HepG2 (cell line): Measurements from ENCODE around the gene ACAT2. TPM values are rescaled to one million over a fixed set of nuclear protein-coding genes. Genes with fewer than 3 reads are reported as not detected.
A peak's percentile ranks its signal among the peaks of the same experiment; 100 is the strongest.

Experiments
- ATAC-seq: fragments of 200-7000 bp; cut with Tn5 transposase; 3 replicates; pipeline ENCODE4 v1.9.1; 2020; ENCODE audit warnings: mild to moderate bottlenecking, moderate library complexity
- Bru-seq: library from RNA; stranded (reverse); fragments of 400-500 nt; gene quantifications from one replicate; lab custom pipeline; 2021; lab: Mats Ljungman, UMichigan
- BruChase-seq, 2 experiments: library from RNA; stranded (reverse); fragments of 400-500 nt; gene quantifications; one replicate each; lab custom pipeline; 2021; lab: Mats Ljungman, UMichigan
- BruUV-seq: library from RNA; stranded (reverse); fragments of 400-500 nt; replicated peaks from 2 replicates; lab custom pipeline; 2021; lab: Mats Ljungman, UMichigan
- CTCF ChIA-PET: fragments of 300-600 bp; formaldehyde crosslinking; extraction: SDS; loops from one replicate; lab custom pipeline; 2021; ENCODE audit warnings: low total read pairs, inconsistent platforms, low intra/inter-chr PET ratio; lab: Yijun Ruan, JAX
- POLR2A ChIA-PET: fragments of 350-600 bp; sonication (Branson Sonifier 250); formaldehyde crosslinking; loops from one replicate; lab custom pipeline; 2020; ENCODE audit warnings: antibody characterized with exemption, inconsistent platforms; lab: Yijun Ruan, JAX
- DNase-seq: peaks from one replicate; pipeline ENCODE4 v3.0.0-alpha.2; 2015; ENCODE audit warnings: low spot score
- FAIRE-seq: peaks from 3 replicates; lab custom pipeline; 2011; peaks lifted over from hg19 to GRCh38; lab: Jason Lieb, UNC
- H2AFZ ChIP-seq: one replicate; pipeline ENCODE4 v1.6.1; 2011; ENCODE audit warnings: low read length, inconsistent platforms
- H3K27ac ChIP-seq: fragments of 300-600 bp; 3 replicates; pipeline ENCODE4 v1.8.0; 2011; ENCODE audit warnings: mixed run types, mild to moderate bottlenecking, mixed read lengths, low read length, inconsistent platforms; ENCODE audit not compliant: insufficient read depth; ENCODE audit errors: extremely low read length
- H3K27me3 ChIP-seq, 2 experiments: fragments of 200-600 bp in 1 of 2; 2 replicates in 1 of 2; 3 replicates in 1 of 2; pipeline versions ENCODE4 v1.6.0 to v1.8.0; 2011; ENCODE audit warnings: low read length in 2 of 2, mild to moderate bottlenecking in 2 of 2, moderate library complexity in 2 of 2, inconsistent platforms in 1 of 2; ENCODE audit not compliant: insufficient read depth in 2 of 2, control insufficient read depth in 1 of 2
- H3K36me3 ChIP-seq, 2 experiments: fragments of 200-600 bp in 1 of 2; replicated peaks in 1 of 2; 2 replicates in 1 of 2; 3 replicates in 1 of 2; pipeline versions ENCODE4 v1.5.1 to v1.8.0; 2011; ENCODE audit warnings: low read length in 2 of 2, inconsistent platforms in 1 of 2; ENCODE audit not compliant: insufficient read depth in 2 of 2, control insufficient read depth in 1 of 2
- H3K4me1 ChIP-seq: 2 replicates; pipeline ENCODE4 v1.5.1; 2012; ENCODE audit warnings: low read length, inconsistent platforms; ENCODE audit not compliant: insufficient read depth
- H3K4me2 ChIP-seq: 2 replicates; pipeline ENCODE4 v1.6.0; 2011; ENCODE audit warnings: low read depth, low read length, inconsistent platforms
- H3K4me3 ChIP-seq, 3 experiments: fragments of 200-600 bp in 1 of 3; sonication (generic), shearing (Covaris generic) in 1 of 3; replicated peaks in 1 of 3; 2 replicates each; pipeline ENCODE4 v1.5.1; 2011 to 2016; ENCODE audit warnings: low read length in 3 of 3, inconsistent platforms in 2 of 3, low read depth in 2 of 3, mild to moderate bottlenecking in 2 of 3, control low read depth in 1 of 3, mixed read lengths in 1 of 3; ENCODE audit not compliant: insufficient read depth in 1 of 3
- H3K79me2 ChIP-seq: one replicate; pipeline ENCODE4 v1.6.1; 2011; ENCODE audit warnings: low read length, inconsistent platforms; ENCODE audit not compliant: insufficient read depth
- H3K9ac ChIP-seq: 2 replicates; pipeline ENCODE4 v1.6.0; 2011; ENCODE audit warnings: mild to moderate bottlenecking, low read depth, low read length, inconsistent platforms; ENCODE audit not compliant: insufficient read depth
- H3K9me3 ChIP-seq: 2 replicates; pipeline ENCODE4 v1.5.1; 2012; ENCODE audit warnings: mild to moderate bottlenecking, low read length
- H4K20me1 ChIP-seq: 2 replicates; pipeline ENCODE4 v1.6.0; 2011; ENCODE audit warnings: inconsistent platforms, mild to moderate bottlenecking, low read length, moderate library complexity; ENCODE audit not compliant: insufficient read depth
- HMGA1 ChIP-seq: sonication (generic); formaldehyde crosslinking; conservative IDR thresholded peaks from 2 replicates; pipeline ENCODE4 v1.4.0; 2020; ENCODE audit warnings: missing genetic modification reagents
- KMT2A ChIP-seq: sonication (generic); formaldehyde crosslinking; IDR thresholded peaks from 2 replicates; pipeline ENCODE4 v1.4.0; 2020; ENCODE audit warnings: missing genetic modification reagents
- NCOA5 ChIP-seq: sonication (generic); formaldehyde crosslinking; IDR thresholded peaks from 2 replicates; pipeline ENCODE4 v1.4.0; 2020; ENCODE audit warnings: missing genetic modification reagents
- NR2F6 ChIP-seq, 2 experiments: IDR thresholded peaks; 2 replicates each; pipeline ENCODE4 v1.6.1; 2016; ENCODE audit warnings: antibody characterized with exemption in 1 of 2, mild to moderate bottlenecking in 1 of 2
- PBX2 ChIP-seq: IDR thresholded peaks from 2 replicates; pipeline ENCODE4 v1.6.1; 2016; ENCODE audit warnings: control low read depth
- SIX1 ChIP-seq: sonication (generic); formaldehyde crosslinking; IDR thresholded peaks from 2 replicates; pipeline ENCODE4 v1.4.0; 2020; ENCODE audit warnings: missing genetic modification reagents, borderline replicate concordance
- SMAD1 ChIP-seq: sonication (generic); formaldehyde crosslinking; IDR thresholded peaks from 2 replicates; pipeline ENCODE4 v1.4.0; 2020; ENCODE audit warnings: missing genetic modification reagents, low read depth, mild to moderate bottlenecking, borderline replicate concordance
- SNRNP70 ChIP-seq: fragments of 200-400 bp; formaldehyde crosslinking; IDR thresholded peaks from 2 replicates; pipeline ENCODE4 v1.6.1; 2017; ENCODE audit warnings: mild to moderate bottlenecking, low read depth, low read length, moderate library complexity
- SRSF1 ChIP-seq: fragments of 200-400 bp; formaldehyde crosslinking; optimal IDR thresholded peaks from 2 replicates; pipeline ENCODE3; 2017; ENCODE audit warnings: mild to moderate bottlenecking, low read depth, low read length, moderate library complexity
- ZBTB39 ChIP-seq: sonication (generic); formaldehyde crosslinking; IDR thresholded peaks from 2 replicates; pipeline ENCODE4 v1.5.0; 2020; ENCODE audit warnings: missing genetic modification reagents
- ZNF496 ChIP-seq: sonication (generic); formaldehyde crosslinking; IDR thresholded peaks from 2 replicates; pipeline ENCODE4 v1.8.1; 2023; ENCODE audit warnings: mild to moderate bottlenecking, moderate library complexity, missing genetic modification reagents; ENCODE audit not compliant: insufficient replicate concordance
- ZNF567 ChIP-seq: sonication (generic); formaldehyde crosslinking; IDR thresholded peaks from 2 replicates; pipeline ENCODE4 v1.8.1; 2023; ENCODE audit warnings: mild to moderate bottlenecking, missing genetic modification reagents, borderline replicate concordance
- ZNF572 ChIP-seq: sonication (generic); formaldehyde crosslinking; IDR thresholded peaks from 2 replicates; pipeline ENCODE4 v1.5.1; 2020; ENCODE audit warnings: mild to moderate bottlenecking, missing genetic modification reagents
- ZNF672 ChIP-seq: sonication (generic); formaldehyde crosslinking; IDR thresholded peaks from 2 replicates; pipeline ENCODE4 v1.8.1; 2022; ENCODE audit warnings: missing genetic modification reagents
- WGBS: methylation state at CpG from one replicate; pipeline ENCODE4 v1.1.6; 2017; ENCODE audit warnings: low lambda C conversion rate; 5-methylcytosine and 5-hydroxymethylcytosine counted together
- in situ Hi-C: cut with HindIII; loops from 2 replicates; pipeline ENCODE4 v1.10.0; 2017; ENCODE audit warnings: low pct_unique_long_range_greater_than_20kb; ENCODE audit not compliant: extremely low pct_ligation_motif_present
- intact Hi-C: fragments of 100-400 bp; cut with micrococcal nuclease; formaldehyde crosslinking; loops from one replicate; pipeline ENCODE4 v1.10.0; 2022; ENCODE audit not compliant: unreplicated experiment
- long read RNA-seq, 2 experiments: library from RNA in 1 of 2; library from polyadenylated mRNA in 1 of 2; stranded (forward) in 1 of 2; unstranded in 1 of 2; transcript quantifications; one replicate each; pipeline ENCODE4 v2.0.0, GENCODE V29; 2019 to 2022
- polyA minus RNA-seq, 3 experiments: library from RNA; depleted of rRNA, polyadenylated mRNA; stranded (reverse); fragments of >200 nt; gene quantifications; 2 replicates each; pipeline ENCODE4 v1.2.3, GENCODE V29; 2011; ENCODE audit warnings: low replicate concordance in 1 of 3
- polyA plus RNA-seq, 8 experiments: library from polyadenylated mRNA; depleted of rRNA in 3 of 8; stranded (reverse) in 7 of 8; unstranded in 1 of 8; fragments of >200 nt; fragmentation: Illumina TruSeq in 4 of 8; extraction: Trizol in 4 of 8; gene quantifications; 2 replicates each; pipeline versions ENCODE4 v1.2.1 to v1.2.3, GENCODE V29; 2011 to 2016; ENCODE audit warnings: low read depth in 4 of 8, missing spikeins in 1 of 8, mixed read lengths in 1 of 8; ENCODE audit not compliant: insufficient read depth in 1 of 8
- total RNA-seq, 5 experiments: library from RNA; depleted of rRNA; stranded (reverse); fragments of >200 nt; fragmentation: Illumina TruSeq; extraction: Trizol; gene quantifications; 2 replicates each; pipeline ENCODE4 v1.2.3, GENCODE V29; 2016; ENCODE audit warnings: low read depth in 1 of 5

ACAT2 gene
- total RNA-seq (2016; rRNA removed; fragmentation: Illumina TruSeq; extraction: Trizol) (534 and 775 TPM in 2 replicates), polyA plus RNA-seq (2011; rRNA removed) (121 and 132 TPM in 2 replicates), polyA minus RNA-seq (2011; rRNA and poly(A)+ RNA removed; ENCODE audit: low replicate concordance) (52.5 and 89.6 TPM in 2 replicates), Bru-seq, nascent RNA (percentile 91 among the genes with signal in this experiment), BruChase-seq, experiment 1, labeled RNA remaining after a 6-hour chase (percentile 90 among the genes with signal in this experiment), BruChase-seq, experiment 2, labeled RNA remaining after a 2-hour chase (percentile 90 among the genes with signal in this experiment)
- 162 and 165 TPM in 2 replicates for total RNA-seq (2016; cell fraction: cytosol; rRNA removed; fragmentation: Illumina TruSeq; extraction: Trizol; ENCODE audit: low read depth)
- total RNA-seq (2016; cell fraction: insoluble cytoplasmic fraction; rRNA removed; fragmentation: Illumina TruSeq; extraction: Trizol) = 542 and 812 TPM in 2 replicates
- total RNA-seq (2016; cell fraction: membrane; rRNA removed; fragmentation: Illumina TruSeq; extraction: Trizol) = 231 and 232 TPM in 2 replicates
- total RNA-seq (2016; cell fraction: nucleus; rRNA removed; fragmentation: Illumina TruSeq; extraction: Trizol) = 200 and 223 TPM in 2 replicates
- polyA plus RNA-seq (2011; cell fraction: cytosol; rRNA removed) = 62.8 and 103 TPM in 2 replicates
- 28.1 and 44.2 TPM in 2 replicates for polyA plus RNA-seq (2011; cell fraction: nucleus; rRNA removed)
- polyA plus RNA-seq (2012) = 172 and 185 TPM in 2 replicates
- polyA plus RNA-seq (2016; cell fraction: cytosol; fragmentation: Illumina TruSeq; extraction: Trizol; ENCODE audit: low read depth) = 142 and 156 TPM in 2 replicates
- polyA plus RNA-seq (2016; cell fraction: insoluble cytoplasmic fraction; fragmentation: Illumina TruSeq; extraction: Trizol; ENCODE audit: low read depth) = 580 and 631 TPM in 2 replicates
- 160 and 171 TPM in 2 replicates for polyA plus RNA-seq (2016; cell fraction: membrane; fragmentation: Illumina TruSeq; extraction: Trizol; ENCODE audit: low read depth)
- polyA plus RNA-seq (2016; cell fraction: nucleus; fragmentation: Illumina TruSeq; extraction: Trizol; ENCODE audit: insufficient read depth, low read depth) = 219 and 233 TPM in 2 replicates
- 46.9 and 65.1 TPM in 2 replicates for polyA minus RNA-seq (2011; cell fraction: cytosol; rRNA and poly(A)+ RNA removed)
- 46.6 and 77.2 TPM in 2 replicates for polyA minus RNA-seq (2011; cell fraction: nucleus; rRNA and poly(A)+ RNA removed)
- long read RNA-seq, experiment 1, transcript ACAT2-201 (9 exons, 3,180 nt) = major isoform, 688 of 767 reads
- long read RNA-seq, experiment 1, partial matches to known transcripts = 37 of 767 reads
- long read RNA-seq, experiment 1, other reads (novel, unspliced or antisense) = 40 of 767 reads
- long read RNA-seq, experiment 2, transcript ACAT2-201 (9 exons, 3,180 nt) = major isoform, 192 of 276 reads
- long read RNA-seq, experiment 2, partial matches to known transcripts = 44 of 276 reads
- long read RNA-seq, experiment 2, other reads (novel, unspliced or antisense) = 36 of 276 reads

- H3K4me2 ChIP-seq = peak within 1 kb of the TSS; percentile 96
- CTCF ChIA-PET = no interaction called here
- H3K27ac ChIP-seq = peak within 1 kb of the TSS; percentile 97
- H4K20me1 ChIP-seq = no peaks in the 10 kb centered on the region
- no TSS peak for BruUV-seq
- peak; percentile 94 for ATAC-seq
- peak within 1 kb of the TSS; percentile 83 to 97 (median 88) for H3K4me3 ChIP-seq
- peak; percentile 97 for DNase-seq
- FAIRE-seq = peak; percentile 69
- H2AFZ ChIP-seq = no peak within 1 kb of the TSS
- under 1% methylated on average over 41 of the region's 76 CpGs for WGBS
- H3K27me3 ChIP-seq = no peaks in the 10 kb centered on the region; a peak in 1 of 5 replicates
- H3K9ac ChIP-seq = peak within 1 kb of the TSS; percentile 98
- H3K9me3 ChIP-seq = no peaks in the 10 kb centered on the region
- POLR2A ChIA-PET = interaction anchor here (0.6 to 10.2 kb wide), 17 partner anchors 9 to 80 kb away, joined by 3 to 175 read pairs (median 4); partner anchors contain the start of genes MRPL18, SOD2, TCP1 and WTAP
- H3K4me1 ChIP-seq = peaks cover 80% of the 10 kb centered on the region
- H3K79me2 ChIP-seq = peaks cover 54% of the 10 kb centered on the region
- in situ Hi-C loops (loop anchor here (5.0 kb wide), 2 partner anchors 35 to 70 kb away; partner anchors contain the start of genes SOD2 and WTAP), intact Hi-C loops (loop anchor here (1.0 to 10.0 kb wide), 4 partner anchors 27 to 1117 kb away; partner anchors contain the start of genes DYNLT1, SOD2, TCP1 and WTAP)
- H3K36me3 ChIP-seq = peaks cover 6 to 26% of the 10 kb centered on the region in 2 experiments
- TF ChIP-seq SMAD1 (CRISPR knock-in tag) (no peak; the same call in 1 of the 2 replicates), PBX2 (CRISPR knock-in tag) (no peak), NR2F6 (IDR thresholded peaks at IDR 0.05) (no peak), NR2F6 (CRISPR knock-in tag; IDR thresholded peaks at IDR 0.05) (no peak), NCOA5 (peak; percentile 89; the same call in 1 of the 2 replicates), ZNF496 (no peak), ZNF672 (CRISPR knock-in tag) (no peak), ZBTB39 (CRISPR knock-in tag) (no peak), ZNF567 (CRISPR knock-in tag) (no peak; the same call in 1 of the 2 replicates), KMT2A (CRISPR knock-in tag) (peak; percentile 88), ZNF572 (CRISPR knock-in tag) (peak; percentile 63; the same call in 1 of the 2 replicates), SRSF1 (peak; percentile 75), SNRNP70 (no peak), SIX1 (CRISPR knock-in tag) (0 out of 2 replicates have a peak, but pooled peaks have one; percentile 12), HMGA1 (CRISPR knock-in tag) (no peak)
Observed at GRCh38 chr6:159761873-159762680, at the start of gene ACAT2. ACAT2 (plus strand) TSS chr6:159762045; CDS start chr6:159762088, 43 bp downstream.
